Measurements from ENCODE around the gene DDHD1. TPM values are rescaled to one million over a fixed set of nuclear protein-coding genes. Genes with fewer than 3 reads are reported as not detected.

Gene DDHD1
- total and polyA plus RNA-seq, 10 donors, result 3.4 to 52.2 (median 25.9) TPM

DNA sequence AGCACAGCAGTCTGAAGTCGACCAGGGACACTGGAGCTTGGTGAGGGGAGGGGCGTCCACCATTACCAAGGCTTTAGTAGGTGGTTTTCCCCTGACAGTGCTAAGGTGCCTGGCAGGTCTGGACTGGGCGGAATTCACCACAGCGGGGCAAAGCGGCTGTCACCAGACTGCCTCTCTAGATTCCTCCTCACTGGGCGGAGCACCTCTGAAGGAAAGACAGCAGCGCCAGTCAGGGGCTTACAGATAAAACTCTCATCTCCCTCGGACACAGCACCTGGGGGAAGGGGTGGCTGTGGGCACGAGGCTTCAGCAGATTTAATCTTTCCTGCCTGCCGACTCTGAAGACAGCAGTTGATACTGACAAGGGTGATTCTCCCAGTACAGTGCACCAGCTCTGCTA is 39.1 kb downstream of the DDHD1 start:
- no peak overlapping the region for H3K27ac ChIP-seq
- intact Hi-C loops (cut with DNase I; ENCODE audit: low total_unique reads), result no loop called here
- 83 to 93% (median 92%) methylated on average over 1 to 10 of the region's 10 CpGs for WGBS, 5 donors

DNA sequence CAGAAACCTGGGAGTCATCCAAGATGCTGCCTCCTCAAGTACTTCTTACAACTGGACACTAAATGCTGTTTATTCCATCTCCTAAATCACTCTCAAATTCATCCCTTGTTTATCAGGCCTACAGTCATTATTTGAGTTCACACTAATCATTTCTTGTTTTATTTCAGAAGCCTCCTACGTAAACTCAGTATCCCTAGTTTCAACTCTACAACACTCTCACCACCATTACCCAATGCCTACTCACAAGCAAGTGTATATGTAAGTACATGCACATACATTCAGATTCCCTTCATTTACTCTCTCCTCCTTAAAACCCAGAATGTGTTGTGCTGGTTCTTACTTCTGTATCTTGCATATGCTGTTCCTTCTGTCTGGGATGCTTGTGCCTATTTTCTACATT is 43.0 kb downstream of the DDHD1 start:
- intact Hi-C loops (cut with DNase I; ENCODE audit: low total_unique reads), result no loop called here

More for the DNA sequence above, 39.1 kb downstream of the DDHD1 start:
- Histone ChIP-seq H3K4me1 (peaks cover 0 to 32% (median 12%) of the 10 kb centered on the region in 6 donors), H3K36me3 (no peaks in the 10 kb centered on the region), H3K4me3 (no peak overlapping the region), H3K27me3 (replicated peaks in 1 of 7) (no peaks in the 10 kb centered on the region), H3K9me3 (peaks cover 0 to 13% (median 0%) of the 10 kb centered on the region in 8 donors)
- DNase-seq, result no peak
- TF ChIP-seq POLR2AphosphoS5 (IDR thresholded peaks at IDR 0.05), result no peak
- TF ChIP-seq, protein P1, sequence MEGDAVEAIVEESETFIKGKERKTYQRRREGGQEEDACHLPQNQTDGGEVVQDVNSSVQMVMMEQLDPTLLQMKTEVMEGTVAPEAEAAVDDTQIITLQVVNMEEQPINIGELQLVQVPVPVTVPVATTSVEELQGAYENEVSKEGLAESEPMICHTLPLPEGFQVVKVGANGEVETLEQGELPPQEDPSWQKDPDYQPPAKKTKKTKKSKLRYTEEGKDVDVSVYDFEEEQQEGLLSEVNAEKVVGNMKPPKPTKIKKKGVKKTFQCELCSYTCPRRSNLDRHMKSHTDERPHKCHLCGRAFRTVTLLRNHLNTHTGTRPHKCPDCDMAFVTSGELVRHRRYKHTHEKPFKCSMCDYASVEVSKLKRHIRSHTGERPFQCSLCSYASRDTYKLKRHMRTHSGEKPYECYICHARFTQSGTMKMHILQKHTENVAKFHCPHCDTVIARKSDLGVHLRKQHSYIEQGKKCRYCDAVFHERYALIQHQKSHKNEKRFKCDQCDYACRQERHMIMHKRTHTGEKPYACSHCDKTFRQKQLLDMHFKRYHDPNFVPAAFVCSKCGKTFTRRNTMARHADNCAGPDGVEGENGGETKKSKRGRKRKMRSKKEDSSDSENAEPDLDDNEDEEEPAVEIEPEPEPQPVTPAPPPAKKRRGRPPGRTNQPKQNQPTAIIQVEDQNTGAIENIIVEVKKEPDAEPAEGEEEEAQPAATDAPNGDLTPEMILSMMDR (IDR thresholded peaks at IDR 0.05 in 8 of 11, conservative IDR thresholded peaks at IDR 0.05 in 3 of 11), result no peak

DNA sequence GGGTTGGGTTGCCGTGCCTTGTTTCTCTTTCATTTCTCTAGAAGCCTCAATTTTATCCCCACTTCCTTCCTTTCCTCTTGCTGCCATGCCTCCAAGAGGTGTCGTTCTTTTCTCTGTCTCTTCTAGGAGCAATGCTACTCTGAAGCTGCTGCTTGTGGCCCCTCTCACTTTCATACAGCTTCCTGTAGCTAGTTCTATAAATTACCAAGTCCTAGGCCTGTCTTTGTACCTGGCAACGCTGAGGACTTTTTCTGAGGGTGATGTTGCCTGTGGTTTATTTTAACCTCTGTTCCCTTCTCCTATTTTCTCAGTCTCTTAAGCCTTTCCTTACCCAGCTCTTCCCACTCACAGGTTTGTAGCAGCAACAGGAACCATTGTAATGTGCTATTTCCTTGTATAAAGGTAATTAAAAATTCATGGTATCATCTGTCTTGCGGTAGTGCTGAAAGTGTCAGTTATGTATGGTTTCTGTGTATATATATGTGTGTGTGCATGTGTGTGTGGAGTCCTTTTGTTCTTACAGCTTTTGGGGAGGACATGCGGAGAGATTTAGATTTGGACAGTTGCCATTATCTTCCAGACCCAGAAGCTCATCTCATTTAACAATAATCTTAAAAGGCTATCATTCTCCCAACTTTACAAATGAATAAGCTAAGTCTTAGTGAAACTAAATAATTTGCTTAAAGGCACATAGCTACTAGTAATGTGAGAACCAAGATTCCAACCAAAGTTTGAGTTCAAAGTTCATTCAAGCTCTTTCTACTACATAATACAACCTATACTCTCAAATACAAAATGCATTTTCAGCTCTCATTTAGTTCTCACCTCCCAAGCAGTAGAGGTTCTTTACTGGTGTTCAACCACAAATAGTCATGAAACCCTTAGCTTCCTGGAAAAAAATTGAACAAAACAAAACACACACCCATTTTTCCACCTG is 43.8 kb downstream of the DDHD1 start:
- Histone ChIP-seq H3K36me3 (no peaks in the 10 kb centered on the region), H3K4me3 (peak overlapping the region; percentile 6 to 63 (median 26)), H3K27ac (peak overlapping the region; percentile 31 to 79 (median 73)), H3K9me3 (peaks cover 0 to 16% (median 14%) of the 10 kb centered on the region in 8 donors), H3K27me3 (replicated peaks in 1 of 7) (no peaks in the 10 kb centered on the region), H3K4me1 (peaks cover 0 to 34% (median 21%) of the 10 kb centered on the region in 6 donors)
- intact Hi-C loops (cut with DNase I; ENCODE audit: low total_unique reads), result no loop called here
- TF ChIP-seq POLR2A (IDR thresholded peaks at IDR 0.05) (no peak), POLR2AphosphoS5 (IDR thresholded peaks at IDR 0.05) (no peak)
- TF ChIP-seq, protein P1 (IDR thresholded peaks at IDR 0.05 in 8 of 11, conservative IDR thresholded peaks at IDR 0.05 in 3 of 11), result no peak
- no peak for DNase-seq
- WGBS, 5 donors, result 16 to 30% (median 20%) methylated on average over 5 of the region's 5 CpGs

More for the DNA sequence above, 43.0 kb downstream of the DDHD1 start:
- Histone ChIP-seq H3K27me3 (replicated peaks in 1 of 7) (no peaks in the 10 kb centered on the region), H3K4me3 (no peak overlapping the region), H3K4me1 (peaks cover 0 to 34% (median 21%) of the 10 kb centered on the region in 6 donors), H3K27ac (peak overlapping the region in 7 of 8 donors; percentile 31 to 79 (median 76)), H3K9me3 (peaks cover 0 to 16% (median 14%) of the 10 kb centered on the region in 8 donors), H3K36me3 (no peaks in the 10 kb centered on the region)
- 90 to 97% (median 94%) methylated on average over 1 of the region's 1 CpG for WGBS, 5 donors
- DNase-seq, result no peak
- TF ChIP-seq, protein P1 (IDR thresholded peaks at IDR 0.05 in 8 of 11, conservative IDR thresholded peaks at IDR 0.05 in 3 of 11), result no peak
- no peak for TF ChIP-seq POLR2A (IDR thresholded peaks at IDR 0.05)
- TF ChIP-seq POLR2AphosphoS5 (IDR thresholded peaks at IDR 0.05), result no peak
